Fibroblast of skin of left biceps (primary cell): ENCODE data around the gene GALNT11.

Experiments used
- DNase-seq, 2 experiments: peaks; one replicate each; pipeline ENCODE4 v3.0.0-alpha.2; 2013; ENCODE audit warnings: low read depth in 2 of 2

The GALNT11 gene

GRCh38 chr7:152117356-152117755 lies 91.9 kb downstream of the GALNT11 start:
- DNase-seq: no peak

- DNase-seq: no peak
These were observed 94.7 kb downstream of the GALNT11 start for GRCh38 chr7:152120210-152120609.

GRCh38 chr7:152120776-152121175 lies 95.3 kb downstream of the GALNT11 start:
- no peak for DNase-seq

- DNase-seq: no peak
These were observed 96.0 kb downstream of the GALNT11 start for GRCh38 chr7:152121432-152121831.

- no peak for DNase-seq
These were observed 97.1 kb downstream of the GALNT11 start for GRCh38 chr7:152122540-152122939.

- DNase-seq: no peak
These were observed 101.3 kb downstream of the GALNT11 start for GRCh38 chr7:152126741-152127140.

- no peak for DNase-seq
These were observed 101.8 kb downstream of the GALNT11 start for GRCh38 chr7:152127229-152127628.

- no peak for DNase-seq
These were observed 102.8 kb downstream of the GALNT11 start for GRCh38 chr7:152128252-152128651.

GRCh38 chr7:152128741-152129461 lies 103.4 kb downstream of the GALNT11 start:
- DNase-seq: no peak

GRCh38 chr7:152129682-152130081 lies 104.2 kb downstream of the GALNT11 start:
- no peak for DNase-seq

GRCh38 chr7:152130658-152131590 lies 105.5 kb downstream of the GALNT11 start:
- DNase-seq: no peak

- no peak for DNase-seq
These were observed 106.6 kb downstream of the GALNT11 start for GRCh38 chr7:152131981-152132494.

- no peak for DNase-seq
These were observed 107.3 kb downstream of the GALNT11 start for GRCh38 chr7:152132812-152133211.

- no peak for DNase-seq
These were observed 108.3 kb downstream of the GALNT11 start for GRCh38 chr7:152133804-152134203.

- no peak for DNase-seq
These were observed 111.2 kb downstream of the GALNT11 start for GRCh38 chr7:152136686-152137085.

GRCh38 chr7:152137476-152138025 lies 112.1 kb downstream of the GALNT11 start:
- no peak for DNase-seq

GRCh38 chr7:152140067-152140466 lies 114.6 kb downstream of the GALNT11 start:
- no peak for DNase-seq

- no peak for DNase-seq
These were observed 115.1 kb downstream of the GALNT11 start for GRCh38 chr7:152140560-152140959.

GRCh38 chr7:152142976-152143595 lies 117.6 kb downstream of the GALNT11 start:
- no peak for DNase-seq

GRCh38 chr7:152144557-152145245 lies 119.2 kb downstream of the GALNT11 start:
- DNase-seq: no peak

GRCh38 chr7:152145853-152146466 lies 120.5 kb downstream of the GALNT11 start:
- peak; percentile 5 to 8 for DNase-seq
